ENCODE measurements around the gene NDC1. TPM values are rescaled to one million over a fixed set of nuclear protein-coding genes. Genes with fewer than 3 reads are reported as not detected.
A peak's percentile ranks its signal among the peaks of the same experiment; 100 is the strongest.

Gene NDC1
- polyA plus RNA-seq, 1 donor (not counting 4 experiments of a cell fraction or from before 2014, with no cell fraction given) = 36.1 TPM

- no peaks in the 10 kb centered on the region for H3K4me1 ChIP-seq (ENCODE audit: control insufficient read depth, extremely low read depth, insufficient read depth, low read length)
- peak in 2 of 3 experiments; percentile 42 to 67 for TF ChIP-seq CTCF (optimal IDR thresholded peaks at IDR 0.05 in 1 of 3, IDR thresholded peaks at IDR 0.05 in 1 of 3, conservative IDR thresholded peaks at IDR 0.05 in 1 of 3; ENCODE audit: extremely low read depth in 1 of 3, insufficient read depth in 2 of 3, low read length in 3 of 3)
- no peak for TF ChIP-seq EZH2 (IDR thresholded peaks at IDR 0.05; ENCODE audit: low read length)
- no peaks in the 10 kb centered on the region for H4K20me1 ChIP-seq (ENCODE audit: control insufficient read depth, extremely low read depth, insufficient read depth, low read length)
- H2AFZ ChIP-seq (ENCODE audit: control insufficient read depth, low read length) = no peak overlapping the region
- no peak overlapping the region for H3K4me3 ChIP-seq (ENCODE audit: control insufficient read depth in 2 of 3, extremely low read depth in 1 of 3, insufficient read depth in 2 of 3, low read depth in 1 of 3, low read length in 3 of 3)
- dilution Hi-C loops (cut with MboI; ENCODE audit: extremely low pct_ligation_motif_present, low sequenced_read_pairs) = no loop called here
- no peak overlapping the region for H3K9ac ChIP-seq (ENCODE audit: control insufficient read depth, extremely low read depth, insufficient read depth, low read length)
- no peak for DNase-seq (ENCODE audit: low read depth, low spot score)
- no peak for FAIRE-seq
- no peaks in the 10 kb centered on the region for H3K9me3 ChIP-seq (ENCODE audit: control insufficient read depth, low read depth, low read length)
- no peaks in the 10 kb centered on the region for H3K36me3 ChIP-seq (ENCODE audit: control insufficient read depth in 2 of 2, extremely low read depth in 1 of 2, insufficient read depth in 2 of 2, low read length in 2 of 2)
- no peak overlapping the region for H3K27ac ChIP-seq (ENCODE audit: control insufficient read depth, insufficient read depth, low read length)
- H3K9me1 ChIP-seq (ENCODE audit: control insufficient read depth, extremely low read depth, insufficient read depth, low read length) = no peaks in the 10 kb centered on the region
- H3K79me2 ChIP-seq (ENCODE audit: control insufficient read depth, insufficient read depth, low read length) = no peaks in the 10 kb centered on the region
- no peak overlapping the region for H3K4me2 ChIP-seq (ENCODE audit: control insufficient read depth, extremely low read depth, insufficient read depth, low read depth, low read length)
- peaks cover 8% of the 10 kb centered on the region for H3K27me3 ChIP-seq (ENCODE audit: control insufficient read depth, extremely low read depth, insufficient read depth, low read length)
Measured at GRCh38 chr1:53715478-53715877, 122.6 kb downstream of the NDC1 start.

Small RNA genes lying within 50 kb of the gene (small RNA-seq; reads per million reads assigned to genes)
- gene AL049745.1 (ENCODE audit: insufficient read length in 3 of 3, low read depth in 3 of 3, low replicate concordance in 1 of 3) = 0 to 0.25 (median 0) reads per million in 3 experiments
- 0 to 0.25 (median 0.13) reads per million in 3 experiments for gene RF00418 (ENCODE audit: insufficient read length in 3 of 3, low read depth in 3 of 3, low replicate concordance in 1 of 3)

Other genes with a start within 250 kb of the NDC1 start
- gene GLIS1, start 99.1 kb downstream of the NDC1 start, polyA plus RNA-seq = not detected in 3 replicates
- 36.3 to 45.7 TPM (median 43.3 TPM) in 3 replicates for gene YIPF1, start 51.5 kb upstream of the NDC1 start, polyA plus RNA-seq
- not detected in 3 replicates for gene DIO1, start 55.9 kb upstream of the NDC1 start, polyA plus RNA-seq
- 24.5 to 64.3 TPM (median 26.4 TPM) in 3 replicates for gene IFT25, start 107.4 kb upstream of the NDC1 start, polyA plus RNA-seq
- gene LRRC42, start 108.1 kb upstream of the NDC1 start, polyA plus RNA-seq = 45.7 to 70.6 TPM (median 61.8 TPM) in 3 replicates
- not detected in 3 replicates for gene LDLRAD1, start 179.9 kb upstream of the NDC1 start, polyA plus RNA-seq
- gene TMEM59, start 214.9 kb upstream of the NDC1 start, polyA plus RNA-seq = 188 to 399 TPM (median 342 TPM) in 3 replicates
- gene TCEANC2, start 215.3 kb upstream of the NDC1 start, polyA plus RNA-seq = 3.5 to 5.2 TPM (median 4.3 TPM) in 3 replicates